GM12878 (cell line): ENCODE data around the gene SRCIN1. TPM values are rescaled to one million over a fixed set of nuclear protein-coding genes. Genes with fewer than 3 reads are reported as not detected.

ENCODE experiments used
- polyA plus RNA-seq, 11 experiments: library from polyadenylated mRNA; depleted of rRNA in 4 of 11; unstranded in 6 of 11; stranded (reverse) in 5 of 11; fragments of >200 nt; fragmentation: Nextera tagmentation in 4 of 11; fragmentation: Illumina TruSeq in 1 of 11; extraction: Ambion mirVana in 4 of 11; extraction: Trizol in 1 of 11; gene quantifications; 1 replicate in 1 of 11; 2 replicates in 10 of 11; pipeline versions ENCODE4 v1.2.1 to v1.2.3, GENCODE V29; 2011 to 2016; ENCODE audit warnings: inconsistent platforms in 2 of 11, missing spikeins in 2 of 11, low read depth in 1 of 11
- total RNA-seq, 4 experiments: library from RNA; depleted of rRNA in 3 of 4; stranded (reverse); fragments of >200 nt in 3 of 4; fragmentation: Illumina TruSeq in 1 of 4; extraction: Trizol in 1 of 4; gene quantifications; 2 replicates each; pipeline versions ENCODE4 v1.2.1 to v1.2.3, GENCODE V29; 2013 to 2021

Gene SRCIN1
- total and polyA plus RNA-seq, 10 of the 15 experiments (the other 5 are each of a cell fraction or from before 2014, with no cell fraction given) = under 0.01 to 0.74 (median 0.20) TPM; not detected in 3

Other genes with a start within 250 kb of the SRCIN1 start
Only the 7 nearest of the 9 such genes appear.
- gene ARHGAP23, start 177.5 kb downstream of the SRCIN1 start, total RNA-seq (2014; rRNA removed) = 2.1 and 2.9 TPM in 2 replicates
- gene ARHGAP23, start 177.5 kb downstream of the SRCIN1 start, total RNA-seq (2014; rRNA removed; fragmentation: Illumina TruSeq; extraction: Trizol) = 2.5 and 2.9 TPM in 2 replicates
- 5.6 and 5.8 TPM in 2 replicates for gene ARHGAP23, start 177.5 kb downstream of the SRCIN1 start, total RNA-seq (2021)
- gene ARHGAP23, start 177.5 kb downstream of the SRCIN1 start, polyA plus RNA-seq (2011; rRNA removed) = 0.84 and 1.1 TPM in 2 replicates
- 0.65 and 2.4 TPM in 2 replicates for gene ARHGAP23, start 177.5 kb downstream of the SRCIN1 start, polyA plus RNA-seq (2014; fragmentation: Illumina TruSeq; extraction: Trizol)
- under 1 TPM; 0.23 to 0.35 TPM for gene ARHGAP23, start 177.5 kb downstream of the SRCIN1 start, polyA plus RNA-seq (2014; fragmentation: Nextera tagmentation; extraction: Ambion mirVana)
- gene ARHGAP23, start 177.5 kb downstream of the SRCIN1 start, polyA plus RNA-seq (2014; rRNA removed) = 4.2 and 5.0 TPM in 2 replicates
- gene ARHGAP23, start 177.5 kb downstream of the SRCIN1 start, polyA plus RNA-seq (2016; fragmentation: Nextera tagmentation; extraction: Ambion mirVana) = 1 to 10 TPM in 1 of 2 experiments, under 1 TPM in 1; 0.75 to 1.8 TPM
- 4.8 and 5.0 TPM in 2 replicates for gene EPOP, start 69.0 kb upstream of the SRCIN1 start, total RNA-seq (2014; rRNA removed)
- gene EPOP, start 69.0 kb upstream of the SRCIN1 start, total RNA-seq (2014; rRNA removed; fragmentation: Illumina TruSeq; extraction: Trizol) = 3.3 and 3.6 TPM in 2 replicates
- gene EPOP, start 69.0 kb upstream of the SRCIN1 start, total RNA-seq (2021) = 9.0 and 9.7 TPM in 2 replicates
- 7.7 and 8.2 TPM in 2 replicates for gene EPOP, start 69.0 kb upstream of the SRCIN1 start, polyA plus RNA-seq (2011; rRNA removed)
- 3.9 and 4.0 TPM in 2 replicates for gene EPOP, start 69.0 kb upstream of the SRCIN1 start, polyA plus RNA-seq (2014; fragmentation: Illumina TruSeq; extraction: Trizol)
- 1 to 10 TPM in 1 of 2 experiments, under 1 TPM in 1; 0.53 to 1.4 TPM for gene EPOP, start 69.0 kb upstream of the SRCIN1 start, polyA plus RNA-seq (2014; fragmentation: Nextera tagmentation; extraction: Ambion mirVana)
- gene EPOP, start 69.0 kb upstream of the SRCIN1 start, polyA plus RNA-seq (2014; rRNA removed) = 5.9 and 6.3 TPM in 2 replicates
- 1 to 10 TPM; 1.6 to 2.2 TPM for gene EPOP, start 69.0 kb upstream of the SRCIN1 start, polyA plus RNA-seq (2016; fragmentation: Nextera tagmentation; extraction: Ambion mirVana)
- gene MLLT6, start 99.3 kb upstream of the SRCIN1 start, total RNA-seq (2014; rRNA removed) = 44.2 and 46.0 TPM in 2 replicates
- 29.0 and 31.2 TPM in 2 replicates for gene MLLT6, start 99.3 kb upstream of the SRCIN1 start, total RNA-seq (2014; rRNA removed; fragmentation: Illumina TruSeq; extraction: Trizol)
- 89.0 and 105 TPM in 2 replicates for gene MLLT6, start 99.3 kb upstream of the SRCIN1 start, total RNA-seq (2021)
- 33.8 and 47.5 TPM in 2 replicates for gene MLLT6, start 99.3 kb upstream of the SRCIN1 start, polyA plus RNA-seq (2011; rRNA removed)
- gene MLLT6, start 99.3 kb upstream of the SRCIN1 start, polyA plus RNA-seq (2014; fragmentation: Illumina TruSeq; extraction: Trizol) = 35.2 and 43.6 TPM in 2 replicates
- 1 to 10 TPM; 4.8 to 4.9 TPM for gene MLLT6, start 99.3 kb upstream of the SRCIN1 start, polyA plus RNA-seq (2014; fragmentation: Nextera tagmentation; extraction: Ambion mirVana)
- 75.7 and 82.4 TPM in 2 replicates for gene MLLT6, start 99.3 kb upstream of the SRCIN1 start, polyA plus RNA-seq (2014; rRNA removed)
- gene MLLT6, start 99.3 kb upstream of the SRCIN1 start, polyA plus RNA-seq (2016; fragmentation: Nextera tagmentation; extraction: Ambion mirVana) = 1 to 10 TPM; 7.2 to 8.2 TPM
- gene CISD3, start 124.4 kb upstream of the SRCIN1 start, total RNA-seq (2014; rRNA removed) = 6.7 and 9.0 TPM in 2 replicates
- gene CISD3, start 124.4 kb upstream of the SRCIN1 start, total RNA-seq (2014; rRNA removed; fragmentation: Illumina TruSeq; extraction: Trizol) = 4.3 and 7.3 TPM in 2 replicates
- gene CISD3, start 124.4 kb upstream of the SRCIN1 start, total RNA-seq (2021) = 25.4 and 28.5 TPM in 2 replicates
- 3.9 and 6.0 TPM in 2 replicates for gene CISD3, start 124.4 kb upstream of the SRCIN1 start, polyA plus RNA-seq (2011; rRNA removed)
- 2.9 and 4.3 TPM in 2 replicates for gene CISD3, start 124.4 kb upstream of the SRCIN1 start, polyA plus RNA-seq (2014; fragmentation: Illumina TruSeq; extraction: Trizol)
- gene CISD3, start 124.4 kb upstream of the SRCIN1 start, polyA plus RNA-seq (2014; fragmentation: Nextera tagmentation; extraction: Ambion mirVana) = 1 to 10 TPM; 2.6 to 5.3 TPM
- 23.5 and 24.1 TPM in 2 replicates for gene CISD3, start 124.4 kb upstream of the SRCIN1 start, polyA plus RNA-seq (2014; rRNA removed)
- 10 to 100 TPM; 34.1 to 38.1 TPM for gene CISD3, start 124.4 kb upstream of the SRCIN1 start, polyA plus RNA-seq (2016; fragmentation: Nextera tagmentation; extraction: Ambion mirVana)
- gene PCGF2, start 142.4 kb upstream of the SRCIN1 start, total RNA-seq (2014; rRNA removed) = 3.7 and 4.5 TPM in 2 replicates
- 2.7 and 3.1 TPM in 2 replicates for gene PCGF2, start 142.4 kb upstream of the SRCIN1 start, total RNA-seq (2014; rRNA removed; fragmentation: Illumina TruSeq; extraction: Trizol)
- 35.6 and 40.4 TPM in 2 replicates for gene PCGF2, start 142.4 kb upstream of the SRCIN1 start, total RNA-seq (2021)
- 7.9 and 15.1 TPM in 2 replicates for gene PCGF2, start 142.4 kb upstream of the SRCIN1 start, polyA plus RNA-seq (2011; rRNA removed)
- gene PCGF2, start 142.4 kb upstream of the SRCIN1 start, polyA plus RNA-seq (2014; fragmentation: Illumina TruSeq; extraction: Trizol) = 6.4 and 10.1 TPM in 2 replicates
- 1 to 10 TPM; 3.1 to 9.8 TPM for gene PCGF2, start 142.4 kb upstream of the SRCIN1 start, polyA plus RNA-seq (2014; fragmentation: Nextera tagmentation; extraction: Ambion mirVana)
- 14.2 and 15.5 TPM in 2 replicates for gene PCGF2, start 142.4 kb upstream of the SRCIN1 start, polyA plus RNA-seq (2014; rRNA removed)
- gene PCGF2, start 142.4 kb upstream of the SRCIN1 start, polyA plus RNA-seq (2016; fragmentation: Nextera tagmentation; extraction: Ambion mirVana) = 1 to 10 TPM; 3.0 to 4.1 TPM
- 420 and 425 TPM in 2 replicates for gene PSMB3, start 146.8 kb upstream of the SRCIN1 start, total RNA-seq (2014; rRNA removed)
- 331 and 348 TPM in 2 replicates for gene PSMB3, start 146.8 kb upstream of the SRCIN1 start, total RNA-seq (2014; rRNA removed; fragmentation: Illumina TruSeq; extraction: Trizol)
- gene PSMB3, start 146.8 kb upstream of the SRCIN1 start, total RNA-seq (2021) = 298 and 300 TPM in 2 replicates
- gene PSMB3, start 146.8 kb upstream of the SRCIN1 start, polyA plus RNA-seq (2011; rRNA removed) = 295 and 448 TPM in 2 replicates
- 277 and 353 TPM in 2 replicates for gene PSMB3, start 146.8 kb upstream of the SRCIN1 start, polyA plus RNA-seq (2014; fragmentation: Illumina TruSeq; extraction: Trizol)
- gene PSMB3, start 146.8 kb upstream of the SRCIN1 start, polyA plus RNA-seq (2014; fragmentation: Nextera tagmentation; extraction: Ambion mirVana) = 1,000 to 10,000 TPM; 1,622 to 2,130 TPM
- 499 and 533 TPM in 2 replicates for gene PSMB3, start 146.8 kb upstream of the SRCIN1 start, polyA plus RNA-seq (2014; rRNA removed)
- gene PSMB3, start 146.8 kb upstream of the SRCIN1 start, polyA plus RNA-seq (2016; fragmentation: Nextera tagmentation; extraction: Ambion mirVana) = 100 to 1,000 TPM; 612 to 643 TPM
- 15.3 and 15.8 TPM in 2 replicates for gene PIP4K2B, start 193.6 kb upstream of the SRCIN1 start, total RNA-seq (2014; rRNA removed)
- gene PIP4K2B, start 193.6 kb upstream of the SRCIN1 start, total RNA-seq (2014; rRNA removed; fragmentation: Illumina TruSeq; extraction: Trizol) = 18.1 and 22.0 TPM in 2 replicates
- gene PIP4K2B, start 193.6 kb upstream of the SRCIN1 start, total RNA-seq (2021) = 30.2 and 30.3 TPM in 2 replicates
- gene PIP4K2B, start 193.6 kb upstream of the SRCIN1 start, polyA plus RNA-seq (2011; rRNA removed) = 16.7 and 22.4 TPM in 2 replicates
- gene PIP4K2B, start 193.6 kb upstream of the SRCIN1 start, polyA plus RNA-seq (2014; fragmentation: Illumina TruSeq; extraction: Trizol) = 24.8 and 26.6 TPM in 2 replicates
- 1 to 10 TPM; 3.8 to 4.0 TPM for gene PIP4K2B, start 193.6 kb upstream of the SRCIN1 start, polyA plus RNA-seq (2014; fragmentation: Nextera tagmentation; extraction: Ambion mirVana)
- gene PIP4K2B, start 193.6 kb upstream of the SRCIN1 start, polyA plus RNA-seq (2014; rRNA removed) = 21.1 and 24.5 TPM in 2 replicates
- gene PIP4K2B, start 193.6 kb upstream of the SRCIN1 start, polyA plus RNA-seq (2016; fragmentation: Nextera tagmentation; extraction: Ambion mirVana) = 1 to 10 TPM; 8.2 to 8.5 TPM